Hepatocyte (in vitro differentiated cells): ENCODE measurements around the gene ADIRF.
"Not testable (repeated sequence)": the region's sequence is repeated elsewhere in the genome, so short reads cannot be mapped to it uniquely, and the experiment has no call there.

Source experiments
- EZH2phosphoT487 ChIP-seq: fragments of 200-600 bp; sonication (generic); IDR thresholded peaks from one replicate; pipeline ENCODE4 v1.6.1; 2018; ENCODE audit warnings: antibody characterized with exemption, mild to moderate bottlenecking, low read depth, moderate library complexity; ENCODE audit not compliant: unreplicated experiment, severe bottlenecking
- TF ChIP-seq, protein P1 (sequence below): fragments of 200-600 bp; sonication (generic); IDR thresholded peaks from 2 replicates; pipeline ENCODE4 v1.5.1; 2016; ENCODE audit warnings: antibody characterized with exemption, mild to moderate bottlenecking; ENCODE audit not compliant: poor library complexity

DNA sequence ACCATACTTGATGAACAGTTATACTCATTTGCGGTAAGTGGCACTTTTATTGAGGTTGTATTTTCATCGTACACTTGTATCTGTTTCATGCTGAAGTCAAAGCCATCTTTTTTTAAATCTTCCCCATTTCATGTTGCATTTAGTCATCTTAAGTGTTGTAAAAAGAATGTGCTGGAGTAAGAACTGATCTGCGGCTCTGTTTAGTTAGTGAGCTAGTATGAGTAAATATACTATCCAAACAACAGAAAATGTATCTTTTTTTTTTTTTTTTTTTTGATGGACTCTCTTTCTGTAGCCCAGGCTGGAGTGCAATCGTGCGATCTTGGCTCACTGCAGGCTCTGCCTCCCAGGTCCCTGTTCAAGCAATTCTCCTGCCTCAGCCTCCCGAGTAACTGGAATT is 39.4 kb downstream of the ADIRF start:
- TF ChIP-seq, protein P1, sequence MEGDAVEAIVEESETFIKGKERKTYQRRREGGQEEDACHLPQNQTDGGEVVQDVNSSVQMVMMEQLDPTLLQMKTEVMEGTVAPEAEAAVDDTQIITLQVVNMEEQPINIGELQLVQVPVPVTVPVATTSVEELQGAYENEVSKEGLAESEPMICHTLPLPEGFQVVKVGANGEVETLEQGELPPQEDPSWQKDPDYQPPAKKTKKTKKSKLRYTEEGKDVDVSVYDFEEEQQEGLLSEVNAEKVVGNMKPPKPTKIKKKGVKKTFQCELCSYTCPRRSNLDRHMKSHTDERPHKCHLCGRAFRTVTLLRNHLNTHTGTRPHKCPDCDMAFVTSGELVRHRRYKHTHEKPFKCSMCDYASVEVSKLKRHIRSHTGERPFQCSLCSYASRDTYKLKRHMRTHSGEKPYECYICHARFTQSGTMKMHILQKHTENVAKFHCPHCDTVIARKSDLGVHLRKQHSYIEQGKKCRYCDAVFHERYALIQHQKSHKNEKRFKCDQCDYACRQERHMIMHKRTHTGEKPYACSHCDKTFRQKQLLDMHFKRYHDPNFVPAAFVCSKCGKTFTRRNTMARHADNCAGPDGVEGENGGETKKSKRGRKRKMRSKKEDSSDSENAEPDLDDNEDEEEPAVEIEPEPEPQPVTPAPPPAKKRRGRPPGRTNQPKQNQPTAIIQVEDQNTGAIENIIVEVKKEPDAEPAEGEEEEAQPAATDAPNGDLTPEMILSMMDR: not testable (repeated sequence)
- not testable (repeated sequence) for TF ChIP-seq EZH2phosphoT487
